EL (cell line): ENCODE results near the gene NINJ1.
"Not testable (repeated sequence)": the region's sequence is repeated elsewhere in the genome, so short reads cannot be mapped to it uniquely, and the experiment has no call there.

ENCODE experiments used
- DNase-seq: peaks from one replicate; pipeline ENCODE4 v3.0.0-alpha.2; 2016

The NINJ1 gene

DNA sequence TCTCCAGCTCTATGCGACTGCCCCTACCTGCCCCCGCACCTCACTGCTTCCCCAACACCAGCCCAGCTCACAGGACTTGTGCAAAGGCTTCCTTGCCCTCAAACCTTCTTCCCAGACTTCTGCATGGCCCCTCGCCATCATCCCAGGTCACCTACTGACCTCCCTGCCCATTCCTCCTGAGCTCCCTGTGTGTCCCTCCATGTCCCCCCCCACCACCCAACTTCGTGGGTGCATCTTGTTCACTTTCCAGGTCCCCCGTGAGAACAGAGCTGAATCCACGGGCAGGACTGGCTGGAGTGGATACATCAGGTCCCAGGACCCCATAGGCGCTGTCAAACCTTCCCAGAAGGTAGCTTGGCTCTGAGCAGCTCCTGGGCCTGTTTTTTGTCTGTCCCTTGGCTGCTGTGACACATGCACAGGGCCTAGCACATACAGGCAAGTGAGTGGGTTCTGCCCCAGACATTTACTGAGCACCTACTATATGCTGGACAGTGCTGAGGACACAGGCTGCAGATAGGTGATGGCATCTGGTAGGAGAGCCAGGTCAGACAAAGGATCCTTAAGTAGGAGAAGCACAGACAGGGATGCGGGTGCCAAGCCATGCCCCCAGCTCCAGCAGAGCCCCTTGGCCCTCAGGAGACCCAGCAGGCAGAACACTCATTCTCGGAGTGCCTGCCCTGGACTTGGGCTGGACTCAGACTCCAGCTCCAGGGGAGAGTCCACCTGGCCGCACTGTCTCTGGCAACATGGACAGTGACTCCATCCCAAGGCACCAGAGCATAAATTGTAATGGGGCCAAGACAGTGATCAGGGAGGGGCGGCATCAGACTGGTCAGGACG, 15.0 kb downstream of the NINJ1 start:
- no peak for DNase-seq

DNA sequence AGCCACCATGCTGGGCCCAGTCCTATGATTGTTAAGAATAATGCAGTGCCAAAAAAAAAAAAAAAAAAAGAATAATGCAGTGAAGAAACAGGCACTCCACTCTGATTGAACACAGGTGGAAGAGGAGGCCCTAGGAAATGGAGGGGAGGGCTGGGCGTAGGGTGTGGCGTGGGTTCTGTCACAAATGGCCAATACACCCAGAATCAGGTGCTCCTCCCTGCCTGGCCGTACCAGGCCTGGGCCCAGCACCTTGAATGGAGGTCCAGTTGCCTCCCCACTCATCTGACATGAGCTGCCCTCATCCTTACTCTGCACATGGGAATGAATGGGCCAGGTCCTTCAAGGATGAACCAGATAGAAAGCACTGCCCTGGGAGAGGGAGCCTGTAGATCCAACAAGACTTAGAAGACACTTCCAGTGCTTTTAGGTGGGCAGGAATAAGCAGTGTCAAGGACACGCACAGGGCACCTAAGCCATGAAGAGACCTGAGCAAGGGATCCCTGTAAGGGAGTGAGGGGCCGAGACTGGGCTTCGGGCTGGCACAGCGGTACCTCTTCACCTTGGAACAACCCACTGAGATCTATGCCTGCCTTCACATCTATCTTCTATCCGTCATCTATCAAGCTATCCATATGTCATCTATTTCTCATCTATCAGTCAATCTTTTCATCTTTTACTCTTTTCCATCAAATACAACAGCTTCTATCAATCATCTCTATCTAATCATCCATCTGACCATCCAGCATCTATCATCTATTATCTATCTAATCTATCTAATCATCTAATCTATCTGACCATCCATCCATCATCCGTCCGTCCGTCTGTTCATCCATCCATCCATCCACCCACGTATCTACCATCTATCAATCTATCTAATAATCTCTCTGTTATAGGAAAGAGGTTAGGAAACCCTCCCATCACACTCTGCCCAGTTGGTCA, 15.9 kb downstream of the NINJ1 start:
- DNase-seq, result no peak

DNA sequence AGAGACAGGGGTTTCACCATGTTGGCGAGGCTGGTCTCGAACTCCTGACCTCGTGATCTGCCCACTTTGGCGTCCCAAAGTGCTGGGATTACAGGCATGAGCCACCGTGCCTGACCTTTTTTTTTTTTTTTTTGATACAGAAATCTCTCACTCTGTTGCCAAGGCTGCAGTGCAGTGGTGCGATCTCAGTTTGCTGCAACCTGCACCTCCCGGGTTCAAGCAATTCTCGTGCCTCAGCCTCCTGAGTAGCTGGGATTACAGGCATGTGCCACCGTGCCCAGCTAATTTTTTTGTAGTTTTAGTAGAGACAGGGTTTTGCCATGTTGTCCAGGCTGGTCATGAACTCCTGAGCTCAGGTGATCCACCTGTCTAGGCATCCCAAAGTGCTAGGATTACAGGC, 16.5 kb downstream of the NINJ1 start:
- not testable (repeated sequence) for DNase-seq

- peak; percentile 73 for DNase-seq
These were observed 17.7 kb downstream of the NINJ1 start for GRCh38 chr9:93116072-93116961.

DNA sequence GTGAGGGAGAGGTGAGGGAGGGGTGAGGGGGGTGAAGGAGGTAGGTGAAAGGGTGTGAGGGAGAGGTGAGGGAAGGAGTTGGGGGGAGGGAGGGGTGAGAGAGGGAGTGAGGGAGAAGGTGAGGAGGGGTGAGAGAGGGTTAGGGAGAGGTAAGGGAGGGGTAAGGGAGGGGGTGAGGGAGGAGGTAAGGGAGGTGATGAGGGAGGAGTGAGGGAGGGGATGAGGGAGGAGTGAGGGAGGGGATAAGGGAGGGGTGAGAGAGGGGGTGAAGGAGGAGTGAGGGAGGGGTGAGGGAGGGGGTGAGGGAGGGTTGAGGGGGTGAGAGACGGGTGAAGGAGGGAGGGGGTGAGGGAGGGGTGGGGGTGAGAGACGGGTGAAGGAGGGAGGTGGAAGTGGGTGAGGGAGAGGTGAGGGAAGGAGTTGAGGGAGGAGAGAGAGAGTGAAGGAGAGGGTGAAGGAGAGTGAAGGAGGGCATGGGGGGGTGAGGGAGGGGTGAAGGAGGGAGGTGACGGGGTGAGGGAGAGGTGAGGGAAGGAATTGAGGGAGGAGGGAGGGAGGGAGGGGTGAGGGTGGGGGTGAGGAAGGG, 18.5 kb downstream of the NINJ1 start:
- no peak for DNase-seq

DNA sequence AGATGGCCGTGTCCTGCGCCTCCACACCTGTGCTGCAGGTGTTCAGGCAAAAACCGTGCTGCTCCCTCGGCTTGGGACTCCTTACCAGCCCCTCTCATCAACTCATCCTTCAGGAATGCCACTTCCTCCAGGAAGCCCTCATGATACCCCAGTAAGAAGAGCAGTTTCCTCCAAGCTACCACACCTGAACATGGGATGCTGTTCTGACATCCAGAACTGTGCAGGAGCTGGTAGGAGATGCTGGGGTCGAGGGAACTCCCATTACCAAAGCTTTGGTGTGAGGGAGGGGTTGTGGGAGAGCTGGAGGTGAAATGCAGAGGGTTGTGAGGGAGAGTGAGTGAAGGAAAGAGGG, 19.1 kb downstream of the NINJ1 start:
- no peak for DNase-seq

- no peak for DNase-seq
These were observed 19.7 kb downstream of the NINJ1 start for GRCh38 chr9:93114169-93114983.

DNA sequence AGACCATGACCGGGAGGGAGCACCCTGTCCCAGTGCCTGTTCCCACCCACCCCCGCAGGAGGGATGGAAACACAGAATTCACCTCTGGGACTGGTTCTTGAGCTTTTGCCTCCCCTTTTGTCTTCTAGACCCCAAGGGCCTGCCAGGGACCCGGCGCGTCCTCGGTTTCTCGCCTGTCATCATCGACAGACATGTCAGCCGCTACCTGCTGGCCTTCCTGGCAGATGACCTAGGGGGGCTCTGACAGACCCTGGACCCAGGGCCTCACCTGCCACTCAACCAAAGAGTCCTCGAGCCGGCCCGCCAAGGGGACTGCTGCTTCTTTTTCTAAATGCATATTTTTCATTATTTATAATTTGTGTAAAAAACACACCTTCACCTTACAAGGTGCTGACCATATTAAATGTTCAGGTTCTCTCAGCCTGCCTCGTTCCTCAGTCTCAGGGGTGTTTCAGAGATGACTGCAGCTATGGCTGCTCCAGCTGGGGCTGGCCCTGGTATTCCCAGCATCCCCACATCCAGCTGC, 21.1 kb downstream of the NINJ1 start:
- DNase-seq, result no peak

DNA sequence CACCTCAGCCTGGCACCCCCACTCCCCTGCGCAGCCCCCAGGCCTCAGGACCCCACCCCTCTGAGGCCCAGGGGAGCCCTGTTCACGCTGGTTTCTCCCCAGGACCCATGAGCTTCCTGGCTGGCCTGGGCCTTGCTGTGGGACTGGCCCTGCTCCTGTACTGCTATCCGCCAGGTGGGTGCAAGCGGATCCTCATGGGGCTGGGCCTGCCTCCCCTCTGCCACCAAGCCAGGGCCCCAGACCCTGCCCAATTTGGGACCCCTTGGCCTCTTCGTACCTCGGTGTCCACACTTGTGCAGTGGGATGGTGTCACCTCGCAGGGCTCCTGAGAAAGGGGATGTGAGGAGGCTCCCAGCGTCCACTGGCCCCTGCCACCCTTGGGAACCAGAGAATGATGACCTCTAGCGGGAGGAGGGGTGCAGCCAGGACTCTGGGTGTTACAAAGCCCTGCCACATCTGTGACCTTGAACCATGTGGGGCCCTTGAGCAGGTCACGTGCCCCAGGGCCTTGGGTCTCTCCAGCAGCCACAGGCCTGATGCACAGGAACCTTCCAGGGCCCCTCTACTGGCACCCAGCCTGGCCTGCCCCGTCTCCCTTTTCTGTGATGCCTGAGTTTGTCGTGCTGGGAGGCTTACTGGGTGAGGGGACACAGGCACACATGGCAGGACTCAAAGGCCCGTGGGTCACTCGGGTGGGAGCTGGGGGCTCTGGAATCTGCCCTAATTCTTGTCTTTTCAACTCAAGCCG, 21.8 kb downstream of the NINJ1 start:
- DNase-seq, result no peak

DNA sequence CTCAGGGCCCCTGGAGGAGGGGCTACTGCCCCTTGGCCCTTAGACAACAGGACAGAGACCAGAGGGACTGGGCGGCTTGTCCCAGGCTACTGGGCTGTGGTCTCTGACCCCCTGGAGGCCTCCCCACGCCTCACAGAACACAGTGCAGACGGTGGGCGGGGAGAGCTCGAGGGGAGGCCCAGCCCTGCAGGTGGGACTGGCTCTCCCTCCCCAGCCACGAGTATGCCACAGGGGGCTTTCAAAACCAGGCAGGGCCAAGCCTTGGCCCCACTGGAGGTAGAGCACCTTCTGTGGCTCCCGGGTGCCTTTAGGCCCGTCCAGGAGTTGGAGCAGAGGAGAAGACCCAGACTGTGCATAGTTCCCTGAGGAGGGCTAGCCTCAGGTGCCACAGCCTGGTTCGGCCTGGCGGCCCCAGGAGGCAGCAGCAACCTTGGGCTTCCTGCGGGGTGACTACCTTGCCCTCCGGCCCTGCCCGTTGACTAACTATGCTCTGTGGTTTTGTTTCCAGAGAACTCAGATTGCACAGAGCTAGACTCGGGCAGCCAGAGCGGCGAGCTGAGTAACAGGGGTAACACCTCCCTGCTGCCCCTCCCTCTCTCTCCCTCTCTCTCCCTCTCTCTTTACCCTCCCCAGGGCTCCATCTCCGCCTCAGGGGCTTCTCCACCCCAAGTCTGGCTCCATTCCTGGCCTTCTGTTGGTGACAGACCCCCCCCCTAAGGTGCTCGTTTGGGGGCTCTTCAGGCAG, 22.5 kb downstream of the NINJ1 start:
- peak; percentile 85 for DNase-seq

- DNase-seq, result no peak
These were observed 23.1 kb downstream of the NINJ1 start for GRCh38 chr9:93111001-93111370.

GRCh38 chr9:93110311-93110855, 23.7 kb downstream of the NINJ1 start:
- DNase-seq, result no peak

DNA sequence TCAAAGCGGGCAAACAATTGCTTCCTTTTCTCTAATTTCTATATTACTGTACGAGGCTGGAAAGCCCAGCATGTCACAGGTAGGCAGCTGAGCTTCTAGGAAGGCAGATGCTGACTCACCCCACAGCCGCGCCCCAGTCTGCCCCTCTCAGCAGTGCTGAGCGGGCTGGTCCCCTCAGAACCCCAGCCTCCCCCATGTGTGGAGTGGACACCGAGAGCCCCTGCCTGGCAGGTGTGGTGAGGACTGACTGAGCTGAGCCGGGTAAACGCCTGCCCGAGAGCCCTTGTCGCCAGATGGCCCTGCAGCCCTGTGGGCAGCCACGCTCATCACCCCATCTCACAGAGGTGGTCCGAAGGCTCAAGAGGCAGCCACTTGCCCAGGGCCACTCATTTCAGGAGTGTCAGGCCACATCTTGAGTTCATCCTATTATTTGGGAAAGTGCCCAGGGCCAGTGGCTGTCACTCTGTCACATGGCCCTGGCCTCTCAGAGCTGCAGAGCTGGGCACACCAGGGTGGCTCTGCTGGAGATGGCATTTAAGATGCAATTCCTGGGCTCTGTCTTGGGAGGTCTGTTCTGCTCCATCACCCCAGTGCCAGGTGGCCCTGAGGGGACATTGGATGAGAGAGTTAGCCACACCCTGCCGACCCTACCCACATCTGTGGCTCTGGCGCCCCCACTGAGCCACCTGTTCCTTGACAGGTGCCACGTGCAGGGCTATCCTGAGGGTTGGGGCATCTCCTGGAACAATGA, 25.6 kb downstream of the NINJ1 start:
- no peak for DNase-seq

- no peak for DNase-seq
These were observed 26.3 kb downstream of the NINJ1 start for GRCh38 chr9:93107825-93108161.

DNA sequence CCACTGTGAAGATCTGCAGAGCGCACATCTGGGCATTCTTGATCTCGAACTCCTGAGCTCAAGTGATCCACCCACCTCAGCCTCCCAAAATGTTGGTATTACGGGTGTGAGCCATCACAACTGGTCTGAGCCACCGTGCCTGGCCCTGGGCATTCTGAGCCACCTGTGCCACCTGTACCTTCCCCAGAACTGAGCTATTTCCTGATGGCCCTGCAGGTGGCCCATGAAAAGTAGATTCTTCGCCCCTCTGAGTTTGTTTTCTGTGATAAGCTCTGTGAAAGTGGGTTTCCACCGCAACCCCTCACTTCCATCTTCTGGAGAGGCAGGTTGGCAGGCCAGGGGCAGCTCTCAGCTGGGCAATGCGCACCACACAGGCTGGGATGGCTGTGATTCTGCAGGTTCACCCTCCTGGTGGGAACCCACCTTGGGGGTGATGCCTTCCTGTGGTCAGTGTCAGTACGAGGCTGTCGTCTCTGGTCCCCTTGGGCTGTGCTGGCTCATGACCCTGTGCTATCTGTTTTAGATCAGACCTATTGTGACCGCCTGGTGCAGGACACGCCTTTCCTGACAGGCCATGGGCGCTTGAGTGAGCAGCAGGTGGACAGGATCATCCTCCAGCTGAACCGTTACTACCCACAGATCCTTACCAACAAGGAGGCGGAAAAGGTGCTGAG, 26.8 kb downstream of the NINJ1 start:
- no peak for DNase-seq

DNA sequence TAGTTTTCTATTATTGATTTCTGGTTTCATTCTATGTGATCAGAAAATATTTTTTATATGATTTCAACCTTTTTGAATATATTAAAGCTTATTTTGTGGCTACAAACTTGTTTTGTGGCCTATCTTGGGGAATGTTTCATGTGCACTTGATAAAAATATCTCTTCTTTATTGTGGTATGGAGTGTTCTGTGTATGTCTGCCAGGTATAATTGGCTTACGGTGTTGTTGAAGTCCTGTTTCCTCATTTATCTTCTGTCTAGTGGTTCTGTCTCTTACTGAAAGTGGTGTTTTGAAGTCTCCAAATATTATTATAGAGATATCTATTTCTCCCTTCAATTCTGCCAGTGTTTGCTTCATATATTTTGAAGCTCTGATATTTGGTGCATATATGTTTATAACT, 28.4 kb downstream of the NINJ1 start:
- DNase-seq, result no peak

DNA sequence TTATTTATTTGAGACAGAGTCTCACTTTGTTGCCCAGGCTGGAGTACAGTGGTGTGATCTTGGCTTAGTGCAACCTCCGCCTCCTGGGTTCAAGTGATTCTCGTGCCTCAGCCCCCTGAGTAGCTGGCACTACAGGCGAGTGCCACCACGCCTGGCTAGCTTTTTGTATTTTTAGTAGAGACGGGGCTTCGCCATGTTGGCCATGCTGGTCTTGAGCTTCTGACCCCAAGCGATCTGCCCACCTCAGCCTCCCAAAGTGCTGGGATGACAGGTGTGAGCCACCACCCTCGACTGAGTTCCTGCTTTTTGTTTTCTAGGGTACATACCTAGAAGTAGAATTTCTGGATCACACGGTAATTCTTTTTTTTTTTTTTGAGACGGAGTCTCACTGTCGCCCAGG, 33.0 kb downstream of the NINJ1 start:
- DNase-seq, result not testable (repeated sequence)

DNA sequence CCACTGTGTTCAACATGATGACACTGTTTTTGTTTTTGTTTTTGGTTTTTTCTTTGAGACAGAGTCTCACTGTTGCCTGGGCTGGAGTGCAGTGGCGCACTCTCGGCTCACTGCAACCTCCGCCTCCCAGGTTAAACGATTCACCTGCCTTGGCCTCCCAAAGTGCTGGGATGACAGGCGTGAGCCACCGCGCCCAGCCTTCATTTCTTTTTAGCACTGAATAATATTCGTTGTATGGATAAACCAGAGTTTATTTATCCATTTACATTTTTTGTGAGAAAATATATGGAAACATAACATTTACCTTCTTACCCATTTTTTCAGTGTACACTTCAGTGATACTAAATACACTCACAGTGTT, 33.8 kb downstream of the NINJ1 start:
- DNase-seq, result no peak
